GM21619 (cell line): ENCODE measurements around the gene SLC25A25.
A peak's percentile ranks its signal among the peaks of the same experiment; 100 is the strongest.

Experiments used
- ATAC-seq: cut with Tn5 transposase; IDR thresholded peaks from one replicate; pipeline ENCODE4 v1.9.1; 2021; ENCODE audit not compliant: unreplicated experiment

The SLC25A25 gene

DNA sequence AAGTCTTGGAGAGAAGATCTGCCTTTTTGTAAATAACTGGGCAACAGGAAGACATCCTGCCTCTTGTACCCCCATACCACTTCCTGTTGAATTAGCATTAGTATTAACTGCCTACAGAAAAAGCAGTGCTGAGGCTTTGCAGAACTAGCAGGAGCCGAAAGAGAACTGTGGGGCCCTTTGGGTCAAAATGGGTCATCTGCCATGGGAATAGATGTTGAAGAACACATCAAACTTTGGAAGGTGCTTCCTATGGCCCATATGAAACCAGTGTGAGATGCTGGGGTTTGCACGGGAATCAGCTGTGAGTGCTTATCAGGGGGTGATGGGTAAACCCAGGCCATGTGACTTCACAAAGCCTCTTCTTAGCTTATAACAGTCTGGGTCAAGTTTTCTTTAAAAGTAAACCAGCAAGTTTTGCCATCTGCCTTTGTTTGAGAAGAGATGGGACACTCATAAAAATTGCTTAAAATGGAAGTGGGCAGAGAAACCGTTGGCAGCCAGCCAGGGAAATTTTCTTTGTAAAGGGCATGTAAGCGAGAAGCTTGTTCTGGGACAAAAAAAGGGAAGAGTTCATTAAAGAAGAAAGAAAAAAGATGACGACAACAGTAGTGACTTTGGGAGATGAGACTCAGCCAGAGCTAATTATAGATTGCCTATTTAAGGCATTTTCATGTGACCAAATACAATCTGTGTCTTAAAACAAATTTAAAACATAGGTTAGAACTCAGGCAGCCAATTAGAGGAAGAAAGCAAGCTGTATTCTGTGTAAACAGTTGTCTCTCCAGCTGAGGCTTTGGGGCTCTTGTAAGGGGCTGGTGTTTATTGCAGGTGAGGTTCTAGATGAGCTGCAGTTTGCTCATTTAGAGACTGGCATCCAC is 4.4 kb downstream of the SLC25A25 start:
- no peak for ATAC-seq

DNA sequence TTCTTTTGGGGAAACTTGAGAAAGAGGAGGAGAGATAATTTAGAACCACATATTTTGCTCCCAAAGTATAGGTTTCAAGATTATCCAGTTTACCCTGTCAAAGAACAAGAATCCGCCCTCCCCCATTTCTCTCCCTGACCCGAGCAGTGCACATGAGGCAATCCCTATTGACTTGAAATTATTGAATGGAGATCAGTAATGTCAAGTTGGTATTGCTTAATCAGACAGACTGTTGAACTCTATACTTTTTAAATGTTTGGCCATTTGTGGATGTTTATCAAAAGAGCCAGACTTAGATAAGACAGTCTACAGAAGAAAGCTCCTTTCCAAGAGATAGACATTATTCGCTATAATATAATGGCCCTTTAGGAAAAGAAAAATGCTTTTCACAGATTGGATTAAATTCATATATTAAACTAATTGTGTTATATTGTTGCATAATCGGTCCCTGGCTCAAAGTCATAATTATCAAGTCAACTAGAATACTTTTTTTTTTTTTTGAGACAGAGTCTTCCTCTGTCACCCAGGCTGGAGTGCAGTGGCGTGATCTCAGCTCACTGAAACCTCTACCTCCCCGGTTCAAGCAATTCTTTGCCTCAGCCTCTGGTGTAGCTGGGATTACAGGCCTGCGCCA is 5.3 kb downstream of the SLC25A25 start:
- no peak for ATAC-seq

DNA sequence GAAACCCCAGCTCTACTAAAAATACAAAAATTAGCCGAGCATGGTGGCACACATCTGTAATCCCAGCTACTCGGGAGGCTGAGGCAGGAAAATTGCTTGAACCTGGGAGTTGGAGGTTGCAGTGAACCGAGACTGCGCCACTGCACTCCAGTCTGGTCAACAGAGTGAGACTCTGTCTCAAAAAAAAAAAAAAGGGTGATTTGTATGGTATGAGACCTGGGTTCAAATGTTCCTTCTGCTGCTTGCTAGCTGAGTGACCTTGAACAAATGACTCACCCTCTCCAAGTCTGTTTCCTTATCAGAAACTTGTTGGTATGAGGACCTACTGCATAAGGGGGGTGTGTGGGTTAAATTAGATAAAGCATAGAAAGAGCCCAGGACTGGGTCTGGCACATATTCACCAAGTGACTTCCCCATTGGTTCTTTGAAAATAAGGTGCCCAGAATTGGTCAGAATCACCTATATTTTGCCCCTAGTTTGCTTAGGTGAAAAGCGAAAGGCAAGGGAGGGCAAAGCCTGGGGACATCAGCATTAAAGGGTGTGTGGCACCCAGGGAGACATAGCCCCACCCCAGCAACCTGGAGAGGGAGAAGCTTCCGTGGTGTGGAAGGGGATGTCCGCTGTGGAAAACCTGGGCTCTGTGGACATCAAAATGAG is 9.9 kb downstream of the SLC25A25 start:
- no peak for ATAC-seq

DNA sequence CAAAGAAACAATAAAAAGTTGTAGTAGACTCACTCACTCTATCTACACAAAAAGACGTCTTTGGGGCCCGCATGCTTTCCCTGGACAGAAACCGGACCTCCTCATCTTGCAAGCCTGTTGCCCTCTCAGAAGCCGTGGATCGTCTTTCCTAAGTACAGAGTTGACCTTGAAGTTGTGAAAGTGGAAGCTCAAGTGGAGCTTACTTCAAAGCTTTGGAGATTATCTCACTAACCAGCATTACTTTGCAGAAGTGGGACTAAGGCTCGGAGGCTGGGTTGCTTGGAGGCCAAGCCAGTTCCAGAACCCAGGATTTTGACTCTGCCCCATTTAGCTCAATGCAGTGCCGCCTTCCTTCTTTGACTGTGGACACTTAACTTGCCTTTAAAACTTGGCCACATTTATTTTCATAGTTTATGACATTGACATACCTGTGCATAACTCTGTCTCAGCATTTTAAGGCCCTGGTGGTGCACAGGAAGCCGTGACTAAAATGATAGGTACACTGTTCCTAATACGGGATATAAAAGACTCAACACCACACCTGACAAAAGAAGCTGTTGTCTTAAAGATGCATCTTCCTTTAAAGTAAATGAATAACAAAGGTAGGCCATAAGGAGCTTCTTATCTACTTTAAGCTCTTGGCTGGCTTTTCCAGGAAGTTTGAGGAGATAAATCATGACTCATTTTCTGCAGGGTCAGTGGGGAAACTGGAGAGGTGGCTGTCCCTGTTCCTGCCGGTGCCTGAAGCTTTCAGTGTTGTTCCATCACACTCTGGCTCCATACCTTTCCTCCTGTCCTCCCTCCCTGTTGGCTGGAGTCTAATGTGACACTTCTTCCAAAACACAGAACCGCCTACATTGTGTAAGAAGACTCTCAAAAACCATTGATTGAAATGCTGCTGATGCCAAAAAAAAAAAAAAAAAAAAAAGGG is 10.7 kb downstream of the SLC25A25 start:
- no peak for ATAC-seq

DNA sequence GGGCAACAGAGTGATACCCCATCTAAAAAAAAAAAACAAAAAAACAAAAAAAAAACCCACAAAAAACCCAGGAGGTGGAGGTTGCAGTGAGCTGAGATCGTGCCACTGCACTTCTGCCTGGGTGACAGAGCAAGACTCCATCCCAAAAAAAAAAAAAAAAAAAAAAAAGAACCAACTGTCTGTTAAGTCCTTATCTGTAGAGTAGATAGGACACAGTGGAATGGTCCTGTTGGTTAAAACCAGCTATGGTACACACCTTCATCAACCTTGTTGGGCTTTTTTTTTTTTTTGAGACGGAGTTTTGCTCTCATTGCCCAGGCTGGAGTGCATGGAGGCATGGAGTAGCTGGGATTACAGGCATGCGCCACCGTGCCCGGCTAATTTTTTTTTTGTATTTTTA is 12.2 kb downstream of the SLC25A25 start:
- no peak for ATAC-seq

DNA sequence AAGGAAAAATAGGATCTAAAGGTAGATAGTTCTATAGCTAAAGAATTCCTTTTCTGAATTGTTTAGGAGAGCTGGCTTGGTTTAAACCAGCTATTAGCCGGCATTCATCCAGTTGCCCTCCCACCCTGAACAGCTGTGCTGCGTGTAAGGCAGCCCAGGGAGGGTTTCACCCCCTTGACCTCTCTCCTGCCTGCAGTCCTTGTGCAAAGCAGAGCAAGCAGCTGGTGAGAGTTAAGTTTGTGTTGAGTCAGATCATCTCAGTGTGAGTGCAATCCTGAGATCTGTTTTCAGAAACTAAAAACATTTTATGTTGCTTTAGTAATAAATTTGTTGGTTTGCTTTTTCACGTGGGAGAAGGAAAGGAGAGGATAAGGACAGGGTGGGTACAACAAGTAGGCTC is 13.0 kb downstream of the SLC25A25 start:
- ATAC-seq = no peak

DNA sequence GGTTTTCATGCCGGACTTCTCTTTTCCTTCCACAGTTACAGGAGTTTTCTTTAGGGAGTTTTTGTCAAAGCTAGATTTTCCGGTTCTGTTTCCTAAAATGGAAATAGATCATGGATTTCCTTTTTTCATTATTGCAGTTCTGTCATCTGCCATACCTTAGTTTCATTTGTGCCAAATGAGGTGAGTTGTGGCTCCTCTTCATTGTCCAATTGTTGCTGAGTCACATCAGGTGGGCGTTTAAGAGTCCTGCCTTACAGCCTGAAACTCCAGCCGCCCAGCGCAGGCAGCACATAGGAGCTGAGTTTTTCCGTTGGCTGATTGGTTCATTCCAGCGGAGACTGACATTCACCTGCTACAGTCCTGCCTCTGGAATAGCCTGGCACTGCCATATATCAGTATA is 14.1 kb downstream of the SLC25A25 start:
- ATAC-seq = no peak

DNA sequence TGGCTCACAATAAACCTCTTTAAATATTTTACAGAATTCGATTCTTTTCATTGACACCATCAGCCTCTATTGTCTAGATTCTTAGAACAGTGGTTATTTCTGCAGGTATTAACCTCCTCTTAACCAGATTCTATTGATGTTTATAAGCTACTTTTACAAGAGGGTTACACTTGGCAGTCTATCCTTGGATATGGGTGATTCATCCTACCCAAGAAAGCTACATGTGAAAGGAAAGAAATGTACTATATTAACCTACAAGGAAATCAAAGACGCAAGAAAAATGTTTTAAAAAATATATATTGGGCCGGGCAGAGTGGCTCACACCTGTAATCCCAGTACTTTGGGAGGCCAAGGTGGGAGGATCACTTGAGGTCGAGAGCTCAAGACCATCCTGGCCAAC is 16.7 kb downstream of the SLC25A25 start:
- ATAC-seq = no peak

DNA sequence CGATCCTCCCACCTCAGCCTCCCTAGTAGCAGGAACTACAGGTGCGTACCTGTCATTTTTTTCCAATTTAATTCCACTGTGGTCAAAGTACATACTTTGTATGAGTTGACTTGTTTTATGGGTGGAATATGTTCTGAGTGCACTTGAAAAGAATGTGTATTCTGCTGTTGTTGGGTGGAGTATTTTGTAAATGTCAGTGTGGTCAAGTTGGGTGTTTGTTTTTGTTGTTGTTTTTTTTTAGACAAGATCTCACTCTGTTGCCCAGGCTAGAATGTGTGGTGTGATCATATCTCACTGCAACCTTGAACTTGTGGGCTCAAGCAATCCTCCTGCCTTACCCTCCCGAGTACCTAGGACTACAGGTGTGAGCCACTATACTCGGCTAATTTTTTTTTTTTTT is 17.9 kb downstream of the SLC25A25 start:
- ATAC-seq = no peak

DNA sequence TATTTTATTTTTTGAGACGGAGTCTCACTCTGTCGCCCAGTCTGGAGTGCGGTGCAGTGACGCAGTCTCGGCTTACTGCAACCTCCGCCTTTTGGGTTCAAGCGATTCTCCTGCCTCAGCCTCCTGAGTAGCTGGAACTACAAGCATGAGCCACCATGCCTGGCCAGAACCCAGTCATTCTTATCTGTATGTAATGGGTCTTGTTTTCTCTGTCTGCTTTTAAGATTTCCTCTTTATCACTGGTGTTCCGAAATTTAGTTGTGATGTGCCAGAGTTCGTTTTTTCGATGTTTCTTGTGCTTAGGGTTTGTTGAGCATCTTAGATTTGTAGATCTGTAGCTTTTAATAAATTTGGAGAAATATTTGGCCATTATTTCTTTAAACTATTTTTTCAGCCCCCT is 19.2 kb downstream of the SLC25A25 start:
- ATAC-seq = no peak

DNA sequence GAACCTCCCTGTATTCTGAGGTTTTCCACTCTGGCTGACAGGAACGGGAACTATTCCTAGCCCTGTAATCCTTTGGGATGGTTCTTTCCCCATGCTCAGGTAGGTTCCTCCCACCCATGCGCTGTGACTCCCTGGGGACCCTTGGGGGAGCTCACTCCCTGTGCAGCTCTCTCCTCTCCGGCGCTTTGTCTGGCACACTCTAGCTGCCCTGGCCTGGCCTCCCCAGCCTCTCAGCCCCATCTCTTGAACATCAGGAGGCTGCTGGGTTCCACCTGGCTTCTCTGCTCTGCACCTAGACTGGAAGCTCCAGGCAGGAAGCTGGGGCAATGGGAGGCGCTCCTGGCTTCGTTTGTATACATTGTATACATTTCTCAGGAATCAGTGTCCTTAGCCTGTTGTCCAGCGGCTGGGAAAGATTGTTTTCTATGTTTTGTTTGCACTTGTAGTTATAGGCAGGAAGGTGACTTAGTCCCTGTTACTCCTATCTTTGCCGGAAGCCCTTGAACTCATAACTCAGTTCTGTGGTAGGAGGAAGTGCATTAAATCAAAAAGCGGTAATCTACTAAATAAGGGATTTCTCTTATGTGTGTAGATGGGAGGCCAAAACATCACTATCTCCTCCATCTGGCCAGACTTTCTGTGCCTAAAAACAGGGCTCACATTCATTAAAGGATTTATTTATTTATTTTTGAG is 20.4 kb downstream of the SLC25A25 start:
- no peak for ATAC-seq

DNA sequence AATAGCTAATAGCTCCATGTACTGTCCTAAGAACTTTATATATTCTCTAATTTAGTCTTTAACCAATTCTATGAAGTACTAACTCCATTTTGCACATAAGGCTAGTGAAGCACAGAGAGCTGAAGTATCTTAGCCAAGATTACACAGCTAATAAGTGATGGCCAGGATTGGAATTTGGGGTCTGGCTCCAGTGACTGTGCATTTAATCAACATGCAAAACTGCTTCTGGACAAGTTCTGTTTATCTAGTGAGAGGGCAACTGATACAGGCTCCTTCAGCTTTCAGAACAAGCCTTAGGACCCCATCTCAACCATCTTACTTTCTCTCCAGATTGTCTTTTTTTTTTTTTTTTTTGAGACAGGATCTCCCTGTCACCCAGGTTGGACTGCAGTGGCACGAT is 21.3 kb downstream of the SLC25A25 start:
- ATAC-seq = no peak

DNA sequence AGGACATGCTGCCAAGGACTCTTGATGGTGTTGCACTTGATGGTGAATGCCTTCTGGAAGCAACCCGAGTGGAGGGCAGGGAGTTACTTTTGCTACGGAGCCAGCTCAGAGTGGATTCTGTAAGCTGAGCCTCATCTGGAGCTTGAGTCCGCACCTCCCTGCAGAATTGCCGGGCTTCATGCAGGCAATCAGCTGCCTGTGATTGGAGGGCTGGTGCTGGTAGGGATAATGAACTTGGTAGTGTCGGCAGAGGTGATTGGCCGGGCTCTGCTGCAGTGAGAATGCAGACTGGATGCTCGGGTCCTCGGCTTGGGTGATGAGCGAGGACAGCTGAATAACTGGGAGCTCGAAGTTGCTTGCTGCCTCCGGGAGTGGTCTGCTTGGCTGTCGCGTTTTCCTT is 23.1 kb downstream of the SLC25A25 start:
- ATAC-seq = no peak

DNA sequence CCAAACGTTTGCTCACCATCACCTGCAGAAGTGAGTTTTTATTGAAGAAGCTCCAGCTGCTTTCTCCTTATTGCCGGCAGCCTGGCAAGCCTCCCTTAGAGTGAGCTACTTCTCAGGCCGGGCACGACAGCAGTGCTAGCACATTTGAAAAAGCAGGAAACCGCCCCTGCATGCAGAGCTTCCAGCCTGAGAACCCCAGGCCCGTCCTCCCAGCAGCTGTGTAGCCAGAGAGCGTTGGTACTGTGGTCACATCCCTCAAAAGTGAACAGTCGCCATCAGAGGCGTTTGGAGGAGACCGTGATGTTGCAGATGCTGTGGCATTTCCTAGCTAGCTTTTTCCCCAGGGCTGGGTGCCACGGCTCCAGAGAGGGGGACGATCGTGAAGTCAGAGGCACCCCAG is 23.5 kb downstream of the SLC25A25 start:
- ATAC-seq = no peak

DNA sequence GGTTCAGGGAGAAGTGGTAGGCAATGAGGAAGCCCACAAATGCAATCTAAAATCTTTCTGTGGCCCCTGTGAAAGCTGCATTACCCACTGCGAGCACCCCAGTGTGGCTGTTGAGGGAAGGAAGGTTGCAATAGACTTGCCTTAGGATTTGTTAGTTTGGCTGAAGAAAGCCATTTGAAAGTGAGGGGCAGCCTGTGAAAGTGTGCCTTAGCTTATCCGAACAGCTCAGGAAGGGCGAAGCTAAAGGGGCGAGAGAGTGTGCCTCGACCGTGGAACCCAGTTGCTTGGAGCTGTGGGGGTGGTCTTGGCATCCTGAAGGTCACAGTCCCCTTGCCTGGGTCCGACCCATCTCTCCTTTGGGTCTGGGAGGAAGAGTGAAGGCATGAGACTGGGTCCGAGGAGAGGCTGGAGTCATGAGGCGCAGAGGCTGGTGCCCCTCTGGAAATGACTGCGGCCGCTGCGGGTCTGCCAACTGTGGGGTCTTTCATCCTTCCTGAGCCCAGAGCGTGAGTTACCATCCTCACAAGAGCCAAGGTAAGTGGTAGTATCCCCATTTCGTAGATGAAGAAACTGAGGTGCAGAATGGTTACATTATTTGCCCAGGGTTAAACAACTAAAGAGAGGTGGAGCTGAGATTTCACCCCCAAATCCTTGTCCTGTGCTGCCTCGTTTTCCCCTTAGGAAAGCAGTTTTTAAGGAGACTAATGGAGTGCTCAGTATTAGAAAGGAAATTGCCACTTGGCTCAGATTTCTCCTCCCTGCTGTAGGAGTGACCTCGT is 24.4 kb downstream of the SLC25A25 start:
- ATAC-seq = no peak

DNA sequence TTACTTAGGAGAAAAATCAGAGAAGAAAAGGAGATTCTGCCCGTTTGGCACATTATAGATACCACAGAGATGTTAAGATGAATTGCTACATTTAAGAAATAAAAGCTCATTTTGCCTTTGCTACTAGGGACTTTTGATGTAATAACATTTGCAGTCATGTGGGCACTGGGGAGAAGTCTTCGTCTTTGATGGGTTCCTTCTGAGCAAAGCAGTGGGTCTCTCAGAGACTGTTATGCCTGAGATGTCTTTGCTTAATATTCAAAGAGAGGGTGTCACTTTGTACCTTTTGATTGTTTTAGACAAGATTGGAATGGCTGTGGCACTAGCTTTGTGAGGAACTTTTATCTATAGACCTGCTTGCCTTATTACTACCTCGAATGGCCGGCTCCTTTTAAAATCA is 25.0 kb downstream of the SLC25A25 start:
- ATAC-seq = no peak

DNA sequence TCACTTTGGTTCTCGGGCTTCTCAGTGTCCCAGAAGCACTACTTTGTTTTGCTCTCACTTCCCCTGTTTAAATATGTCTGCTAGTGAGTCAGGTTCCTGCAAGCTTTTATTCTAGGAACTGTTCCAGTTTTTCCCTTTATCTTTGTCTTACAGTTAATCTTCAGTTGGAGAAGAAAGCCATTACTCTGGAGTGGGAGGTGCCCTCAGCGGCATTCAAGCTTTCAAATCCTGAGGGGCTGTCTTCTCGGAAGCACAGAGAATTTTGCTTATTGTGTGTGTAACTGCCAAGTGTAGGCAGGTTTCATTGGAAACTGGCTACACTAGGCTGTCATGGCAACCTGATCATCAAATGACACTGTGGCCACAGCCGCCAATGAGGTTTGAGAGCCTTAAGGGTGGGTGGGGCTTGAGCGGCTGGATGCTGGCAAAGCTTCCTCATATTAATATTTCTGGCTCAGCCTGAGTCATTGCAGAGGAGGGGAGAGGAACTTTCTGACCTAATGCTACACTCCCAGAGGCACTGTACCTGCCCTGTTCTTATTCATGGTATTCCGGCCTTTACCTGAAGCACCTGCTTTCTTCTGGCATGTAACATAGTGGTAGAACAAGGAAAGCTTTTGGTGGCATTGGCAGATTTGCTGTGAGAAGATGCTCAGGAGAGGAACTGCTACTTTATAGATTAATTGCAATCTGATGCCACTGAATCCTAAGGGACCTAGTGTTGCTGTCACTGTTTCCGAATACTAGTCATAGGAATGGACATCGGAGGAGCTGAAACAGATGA is 26.3 kb downstream of the SLC25A25 start:
- ATAC-seq = peak; percentile 95

DNA sequence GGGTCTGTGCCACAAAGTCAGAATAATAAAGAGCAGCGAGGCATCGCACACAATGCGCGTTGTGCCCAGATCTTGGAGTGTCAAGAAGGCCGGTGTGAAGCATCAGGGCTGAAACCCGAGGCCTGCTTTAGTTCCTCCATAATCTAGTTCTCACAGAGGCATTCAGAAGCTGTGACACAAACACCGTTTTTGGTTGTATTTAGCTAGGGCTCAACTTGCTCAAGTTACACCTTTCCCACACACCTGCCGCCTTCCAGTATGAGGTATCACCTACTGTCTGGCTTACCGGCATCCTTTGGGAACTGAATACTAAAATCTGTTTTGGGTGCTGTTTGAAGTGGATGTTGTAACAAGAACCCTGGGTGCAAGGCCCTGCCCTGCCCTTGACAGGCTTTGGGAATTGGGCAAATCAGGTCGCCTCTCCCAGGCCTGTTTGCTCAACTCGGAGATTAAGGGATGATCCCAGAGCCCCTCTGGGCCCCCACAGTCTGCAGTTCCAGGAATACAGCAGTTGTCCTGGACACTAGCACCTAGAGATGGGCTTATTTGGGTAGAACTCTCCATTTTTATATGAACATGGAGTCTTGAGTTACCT is 27.0 kb downstream of the SLC25A25 start:
- no peak for ATAC-seq
